H9 (cell line): ENCODE results near the gene GCN1. TPM values are rescaled to one million over a fixed set of nuclear protein-coding genes. Genes with fewer than 3 reads are reported as not detected.

ENCODE experiments used
- DNase-seq: peaks from one replicate; pipeline ENCODE4 v3.0.0-alpha.2; 2017
- H2AFZ ChIP-seq: one replicate; pipeline ENCODE4 v1.6.1; 2013; ENCODE audit warnings: mild to moderate bottlenecking, low read length, control low read depth, moderate library complexity
- H2AK5ac ChIP-seq: 2 replicates; pipeline ENCODE4 v1.6.1; 2013; ENCODE audit warnings: low read length, control low read depth, mixed read lengths; ENCODE audit not compliant: insufficient read length
- H2BK120ac ChIP-seq: one replicate; pipeline ENCODE4 v1.6.1; 2013; ENCODE audit warnings: low read depth, mild to moderate bottlenecking, low read length, control low read depth, inconsistent platforms; ENCODE audit not compliant: poor library complexity, severe bottlenecking
- H2BK12ac ChIP-seq: 2 replicates; pipeline ENCODE4 v1.6.1; 2013; ENCODE audit warnings: low read length, control low read depth, mixed read lengths, low read depth; ENCODE audit not compliant: insufficient read length
- H2BK15ac ChIP-seq: 2 replicates; pipeline ENCODE4 v1.6.1; 2013; ENCODE audit warnings: low read depth, low read length, control low read depth
- H2BK20ac ChIP-seq: one replicate; pipeline ENCODE4 v1.6.1; 2013; ENCODE audit warnings: low read depth, mild to moderate bottlenecking, low read length, control low read depth, inconsistent platforms; ENCODE audit not compliant: poor library complexity, severe bottlenecking
- H2BK5ac ChIP-seq: 2 replicates; pipeline ENCODE4 v1.6.1; 2013; ENCODE audit warnings: low read length, control low read depth, mixed read lengths; ENCODE audit not compliant: insufficient read length
- H3K14ac ChIP-seq: 2 replicates; pipeline ENCODE4 v1.6.1; 2013; ENCODE audit warnings: low read length, control low read depth; ENCODE audit not compliant: insufficient read depth
- H3K18ac ChIP-seq: 2 replicates; pipeline ENCODE4 v1.6.1; 2013; ENCODE audit warnings: low read depth, mild to moderate bottlenecking, mixed read lengths, low read length, control low read depth; ENCODE audit not compliant: insufficient read length
- H3K23ac ChIP-seq: 2 replicates; pipeline ENCODE4 v1.6.1; 2013; ENCODE audit warnings: low read length, control low read depth, mixed read lengths, low read depth; ENCODE audit not compliant: insufficient read length
- H3K23me2 ChIP-seq: 2 replicates; pipeline ENCODE4 v1.6.1; 2013; ENCODE audit warnings: low read depth, mild to moderate bottlenecking, mixed read lengths, low read length, control low read depth; ENCODE audit not compliant: insufficient read length, poor library complexity, severe bottlenecking
- H3K27ac ChIP-seq: 2 replicates; pipeline ENCODE4 v1.5.1; 2013; ENCODE audit warnings: low read length, control low read depth, mixed read lengths, low read depth; ENCODE audit not compliant: insufficient read length
- H3K27me3 ChIP-seq: 2 replicates; pipeline ENCODE4 v1.6.1; 2013; ENCODE audit warnings: low read length, control low read depth, inconsistent platforms; ENCODE audit not compliant: insufficient read depth
- H3K4ac ChIP-seq: 2 replicates; pipeline ENCODE4 v1.6.1; 2013; ENCODE audit warnings: low read depth, mild to moderate bottlenecking, control low read depth, inconsistent platforms, low read length, moderate library complexity
- H3K4me1 ChIP-seq: 2 replicates; pipeline ENCODE4 v1.6.1; 2013; ENCODE audit warnings: low read length, control low read depth, inconsistent platforms; ENCODE audit not compliant: insufficient read depth
- H3K4me2 ChIP-seq: 2 replicates; pipeline ENCODE4 v1.6.1; 2013; ENCODE audit warnings: low read length, control low read depth, mixed read lengths; ENCODE audit not compliant: insufficient read length, insufficient read depth
- H3K56ac ChIP-seq: 2 replicates; pipeline ENCODE4 v1.6.1; 2013; ENCODE audit warnings: low read depth, mild to moderate bottlenecking, mixed read lengths, low read length, control low read depth; ENCODE audit not compliant: insufficient read length
- H3K79me1 ChIP-seq: 2 replicates; pipeline ENCODE4 v1.6.1; 2013; ENCODE audit warnings: low read depth, mild to moderate bottlenecking, moderate library complexity, low read length, control low read depth, inconsistent platforms; ENCODE audit not compliant: insufficient read depth, poor library complexity, severe bottlenecking
- H3K79me2 ChIP-seq: 2 replicates; pipeline ENCODE4 v1.6.1; 2013; ENCODE audit warnings: low read length, control low read depth, inconsistent platforms; ENCODE audit not compliant: insufficient read depth
- H3K9ac ChIP-seq: 2 replicates; pipeline ENCODE4 v1.6.1; 2013; ENCODE audit warnings: low read length, control low read depth, mixed read lengths; ENCODE audit not compliant: insufficient read length; ENCODE audit errors: extremely low read depth
- H3K9me3 ChIP-seq: one replicate; pipeline ENCODE4 v1.6.1; 2013; ENCODE audit warnings: low read depth, low read length, inconsistent platforms; ENCODE audit not compliant: control insufficient read depth
- H3T11ph ChIP-seq: one replicate; pipeline ENCODE4 v1.6.1; 2013; ENCODE audit warnings: mild to moderate bottlenecking, low read length, control low read depth, inconsistent platforms
- H4K20me1 ChIP-seq: one replicate; pipeline ENCODE4 v1.6.1; 2013; ENCODE audit not compliant: control insufficient read depth, insufficient read length, insufficient read depth
- H4K5ac ChIP-seq: 2 replicates; pipeline ENCODE4 v1.6.1; 2013; ENCODE audit warnings: low read depth, mild to moderate bottlenecking, mixed read lengths, low read length, control low read depth; ENCODE audit not compliant: insufficient read length
- H4K8ac ChIP-seq: replicated peaks from 2 replicates; pipeline ENCODE4 v1.6.1; 2013; ENCODE audit warnings: low read length, control low read depth, mixed read lengths, low read depth; ENCODE audit not compliant: insufficient read length
- H4K91ac ChIP-seq: 2 replicates; pipeline ENCODE4 v1.6.1; 2013; ENCODE audit warnings: low read depth, mild to moderate bottlenecking, moderate library complexity, mixed read lengths, low read length, control low read depth; ENCODE audit not compliant: insufficient read length
- H3K27ac Mint-ChIP-seq, 3 experiments: 2 replicates in 2 of 3; 3 replicates in 1 of 3; pipeline ENCODE4 v1.8.0; 2020 to 2021; ENCODE audit warnings: mixed read lengths in 3 of 3, mild to moderate bottlenecking in 1 of 3, moderate library complexity in 1 of 3
- H3K27me3 Mint-ChIP-seq: 2 replicates; pipeline ENCODE4 v1.8.0; 2021; ENCODE audit warnings: low read depth, mild to moderate bottlenecking, moderate library complexity, mixed read lengths
- H3K36me3 Mint-ChIP-seq, 3 experiments: 2 replicates in 2 of 3; 3 replicates in 1 of 3; pipeline ENCODE4 v1.8.0; 2020 to 2021; ENCODE audit warnings: low read depth in 3 of 3, mixed read lengths in 3 of 3; ENCODE audit not compliant: insufficient read depth in 1 of 3
- H3K4me1 Mint-ChIP-seq, 2 experiments: 2 replicates each; pipeline ENCODE4 v1.8.0; 2020; ENCODE audit warnings: mixed read lengths in 2 of 2
- H3K4me3 Mint-ChIP-seq, 2 experiments: 2 replicates in 1 of 2; 3 replicates in 1 of 2; pipeline ENCODE4 v1.8.0; 2020 to 2021; ENCODE audit warnings: mild to moderate bottlenecking in 2 of 2, mixed read lengths in 2 of 2, moderate library complexity in 1 of 2
- H3K9me3 Mint-ChIP-seq, 2 experiments: 2 replicates in 1 of 2; 3 replicates in 1 of 2; pipeline ENCODE4 v1.8.0; 2020; ENCODE audit warnings: mild to moderate bottlenecking in 2 of 2, mixed read lengths in 2 of 2, moderate library complexity in 1 of 2
- WGBS: extraction: QIAGEN DNeasy Blood & Tissue Kit; methylation state at CpG from one replicate; pipeline ENCODE4 v1.1.7; 2013; ENCODE audit warnings: missing lambda C conversion rate, low lambda C conversion rate, mixed read lengths; ENCODE audit not compliant: insufficient read length; ENCODE audit errors: extremely low coverage; 5-methylcytosine and 5-hydroxymethylcytosine counted together
- total RNA-seq: library from RNA; stranded (reverse); gene quantifications from 2 replicates; pipeline ENCODE4 v1.2.1, GENCODE V29; 2021
- TF ChIP-seq, protein P1 (sequence below): fragments of 200-600 bp; sonication (generic); conservative IDR thresholded peaks from 3 replicates; pipeline ENCODE4 v1.8.0; 2021; ENCODE audit warnings: antibody characterized with exemption, mild to moderate bottlenecking

Gene GCN1
- total RNA-seq, 1 experiment from 2014 or later = 137 TPM

DNA sequence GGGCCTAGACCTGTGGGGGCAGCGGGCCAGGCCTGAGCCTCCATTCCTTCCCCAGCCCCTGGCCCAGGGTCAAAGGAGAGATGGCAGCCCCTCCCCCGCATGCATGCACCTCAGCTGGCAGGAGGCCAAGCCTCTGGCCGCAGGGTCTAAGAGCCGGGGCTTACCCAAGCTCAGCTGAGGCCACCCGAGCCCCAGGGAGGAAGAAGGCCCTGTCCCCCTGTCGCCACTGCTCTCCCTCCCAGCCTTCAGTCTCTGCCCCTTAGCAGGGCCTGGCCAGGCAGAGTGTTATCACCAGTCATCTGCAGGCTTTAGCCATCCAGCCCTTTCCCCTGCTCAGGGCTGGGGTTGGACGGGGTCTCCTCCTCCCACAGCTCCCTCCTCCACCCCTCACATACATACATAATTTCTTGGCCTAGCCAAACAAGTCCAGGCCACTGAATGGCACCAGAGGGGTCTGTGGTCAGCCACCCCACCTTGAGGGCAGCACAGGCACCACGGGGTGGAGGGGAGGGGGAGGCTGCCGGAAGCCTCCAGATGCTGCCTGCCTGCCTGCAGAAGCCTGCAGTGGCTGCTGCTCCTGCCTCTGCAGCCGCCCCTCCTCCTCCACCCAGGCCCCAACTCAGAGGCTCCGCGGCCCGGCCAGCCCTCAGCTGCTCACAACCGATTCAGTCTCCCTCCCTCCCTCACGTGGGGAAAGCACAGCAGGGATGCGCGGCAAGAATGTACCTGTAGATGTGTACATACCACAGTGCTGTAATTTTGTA, 100.7 kb downstream of the GCN1 start:
- H2BK120ac ChIP-seq = no peak overlapping the region
- no peak overlapping the region for H2AFZ ChIP-seq
- Mint-ChIP-seq H3K36me3 (peaks cover 14 to 39% (median 39%) of the 10 kb centered on the region in 3 experiments; a peak in 6 of 7 replicates), H3K27me3 (no peaks in the 10 kb centered on the region; the same call in 1 of the 2 replicates), H3K27ac (peak overlapping the region; percentile 92 to 97 (median 96); a peak in 5 of 7 replicates), H3K9me3 (no peaks in the 10 kb centered on the region), H3K4me1 (peaks cover 39 to 58% of the 10 kb centered on the region in 2 experiments), H3K4me3 (peak overlapping the region; percentile 27 to 62; a peak in 4 of 5 replicates)
- H3K79me2 ChIP-seq = no peaks in the 10 kb centered on the region
- H2BK12ac ChIP-seq = no peak overlapping the region
- H3K9me3 ChIP-seq = no peaks in the 10 kb centered on the region
- no peak overlapping the region for H3K9ac ChIP-seq
- no CpG with 5 or more reads among the region's 17 CpGs for WGBS
- no peak overlapping the region for H4K5ac ChIP-seq
- H3K56ac ChIP-seq = no peak overlapping the region
- H3T11ph ChIP-seq = no peak overlapping the region
- no peaks in the 10 kb centered on the region for H3K23me2 ChIP-seq
- H3K27ac ChIP-seq = no peak overlapping the region
- no peak overlapping the region for H3K4ac ChIP-seq
- TF ChIP-seq, protein P1, sequence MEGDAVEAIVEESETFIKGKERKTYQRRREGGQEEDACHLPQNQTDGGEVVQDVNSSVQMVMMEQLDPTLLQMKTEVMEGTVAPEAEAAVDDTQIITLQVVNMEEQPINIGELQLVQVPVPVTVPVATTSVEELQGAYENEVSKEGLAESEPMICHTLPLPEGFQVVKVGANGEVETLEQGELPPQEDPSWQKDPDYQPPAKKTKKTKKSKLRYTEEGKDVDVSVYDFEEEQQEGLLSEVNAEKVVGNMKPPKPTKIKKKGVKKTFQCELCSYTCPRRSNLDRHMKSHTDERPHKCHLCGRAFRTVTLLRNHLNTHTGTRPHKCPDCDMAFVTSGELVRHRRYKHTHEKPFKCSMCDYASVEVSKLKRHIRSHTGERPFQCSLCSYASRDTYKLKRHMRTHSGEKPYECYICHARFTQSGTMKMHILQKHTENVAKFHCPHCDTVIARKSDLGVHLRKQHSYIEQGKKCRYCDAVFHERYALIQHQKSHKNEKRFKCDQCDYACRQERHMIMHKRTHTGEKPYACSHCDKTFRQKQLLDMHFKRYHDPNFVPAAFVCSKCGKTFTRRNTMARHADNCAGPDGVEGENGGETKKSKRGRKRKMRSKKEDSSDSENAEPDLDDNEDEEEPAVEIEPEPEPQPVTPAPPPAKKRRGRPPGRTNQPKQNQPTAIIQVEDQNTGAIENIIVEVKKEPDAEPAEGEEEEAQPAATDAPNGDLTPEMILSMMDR = no peak
- H3K23ac ChIP-seq = no peak overlapping the region
- no peaks in the 10 kb centered on the region for H3K27me3 ChIP-seq
- H4K20me1 ChIP-seq = no peaks in the 10 kb centered on the region
- H4K8ac ChIP-seq = no peak overlapping the region
- H2BK5ac ChIP-seq = no peak overlapping the region
- peak; percentile 93 for DNase-seq
- peaks cover 5% of the 10 kb centered on the region; the same call in 1 of the 2 replicates for H3K4me1 ChIP-seq
- no peaks in the 10 kb centered on the region for H3K79me1 ChIP-seq
- H3K14ac ChIP-seq = no peak overlapping the region; the same call in 1 of the 2 replicates
- no peak overlapping the region for H2BK15ac ChIP-seq
- no peak overlapping the region for H4K91ac ChIP-seq
- peak overlapping the region; percentile 2 for H3K4me2 ChIP-seq
- H3K18ac ChIP-seq = peak overlapping the region; percentile 39
- H2BK20ac ChIP-seq = no peak overlapping the region
- no peak overlapping the region for H2AK5ac ChIP-seq
